ENCODE measurements around the gene BHLHE40. TPM values are rescaled to one million over a fixed set of nuclear protein-coding genes. Genes with fewer than 3 reads are reported as not detected.

BHLHE40 gene
- total RNA-seq, 3 donors from 2014 or later = 13.8 to 177 (median 135) TPM

DNA sequence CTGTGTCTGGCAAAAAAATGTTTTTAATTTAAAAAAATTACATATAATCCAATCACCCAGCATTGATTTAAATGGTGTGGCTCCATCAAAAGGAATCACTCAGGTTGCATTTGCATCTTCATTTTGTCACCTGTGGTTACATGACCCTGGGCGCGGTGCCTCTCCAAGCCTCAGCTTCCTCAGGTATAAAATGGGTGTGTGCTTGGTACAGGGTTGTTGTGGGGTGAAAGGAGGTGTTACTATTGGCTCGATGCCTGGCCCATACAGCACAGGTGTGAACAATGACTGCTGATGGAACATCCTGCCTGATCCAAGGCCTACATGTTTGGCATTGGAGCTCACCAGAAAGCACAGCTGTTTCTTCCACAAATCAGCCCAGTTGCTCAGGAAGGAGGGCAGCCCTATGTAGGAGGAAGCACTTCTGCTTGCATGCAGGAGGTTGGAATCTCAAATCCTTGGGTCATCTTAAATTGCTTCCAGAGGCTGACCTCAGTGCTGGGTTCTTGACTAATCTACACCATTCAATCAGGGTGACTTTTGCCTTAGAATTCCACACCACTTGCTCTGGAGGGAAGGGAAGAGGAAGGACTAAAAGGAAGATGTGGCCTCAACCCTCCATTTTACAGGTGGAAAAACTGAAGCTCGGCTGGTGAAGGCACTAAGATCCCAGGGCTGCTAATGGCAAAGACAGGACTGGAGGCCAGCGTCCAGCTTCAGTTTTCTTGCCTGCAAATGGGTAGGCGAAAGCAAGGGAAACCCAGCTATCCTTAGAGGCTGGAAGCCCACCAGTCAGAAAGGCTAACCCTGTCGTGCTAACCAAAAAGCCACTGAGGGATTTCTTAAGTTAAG, 31.7 kb downstream of the BHLHE40 start:
- DNase-seq (ENCODE audit: low spot score in 2 of 2) = no peak
- H3K4me3 ChIP-seq = no peak overlapping the region
- H3K36me3 ChIP-seq = no peaks in the 10 kb centered on the region
- intact Hi-C loops (cut with DNase I; ENCODE audit: low total_unique reads) = no loop called here
- no peak overlapping the region for H3K27ac ChIP-seq
- no peaks in the 10 kb centered on the region for H3K9me3 ChIP-seq
- H3K27me3 ChIP-seq = no peaks in the 10 kb centered on the region
- TF ChIP-seq, protein P1, sequence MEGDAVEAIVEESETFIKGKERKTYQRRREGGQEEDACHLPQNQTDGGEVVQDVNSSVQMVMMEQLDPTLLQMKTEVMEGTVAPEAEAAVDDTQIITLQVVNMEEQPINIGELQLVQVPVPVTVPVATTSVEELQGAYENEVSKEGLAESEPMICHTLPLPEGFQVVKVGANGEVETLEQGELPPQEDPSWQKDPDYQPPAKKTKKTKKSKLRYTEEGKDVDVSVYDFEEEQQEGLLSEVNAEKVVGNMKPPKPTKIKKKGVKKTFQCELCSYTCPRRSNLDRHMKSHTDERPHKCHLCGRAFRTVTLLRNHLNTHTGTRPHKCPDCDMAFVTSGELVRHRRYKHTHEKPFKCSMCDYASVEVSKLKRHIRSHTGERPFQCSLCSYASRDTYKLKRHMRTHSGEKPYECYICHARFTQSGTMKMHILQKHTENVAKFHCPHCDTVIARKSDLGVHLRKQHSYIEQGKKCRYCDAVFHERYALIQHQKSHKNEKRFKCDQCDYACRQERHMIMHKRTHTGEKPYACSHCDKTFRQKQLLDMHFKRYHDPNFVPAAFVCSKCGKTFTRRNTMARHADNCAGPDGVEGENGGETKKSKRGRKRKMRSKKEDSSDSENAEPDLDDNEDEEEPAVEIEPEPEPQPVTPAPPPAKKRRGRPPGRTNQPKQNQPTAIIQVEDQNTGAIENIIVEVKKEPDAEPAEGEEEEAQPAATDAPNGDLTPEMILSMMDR (IDR thresholded peaks at IDR 0.05) = no peak
- TF ChIP-seq POLR2A (IDR thresholded peaks at IDR 0.05) = no peak
- H3K4me1 ChIP-seq = no peaks in the 10 kb centered on the region

DNA sequence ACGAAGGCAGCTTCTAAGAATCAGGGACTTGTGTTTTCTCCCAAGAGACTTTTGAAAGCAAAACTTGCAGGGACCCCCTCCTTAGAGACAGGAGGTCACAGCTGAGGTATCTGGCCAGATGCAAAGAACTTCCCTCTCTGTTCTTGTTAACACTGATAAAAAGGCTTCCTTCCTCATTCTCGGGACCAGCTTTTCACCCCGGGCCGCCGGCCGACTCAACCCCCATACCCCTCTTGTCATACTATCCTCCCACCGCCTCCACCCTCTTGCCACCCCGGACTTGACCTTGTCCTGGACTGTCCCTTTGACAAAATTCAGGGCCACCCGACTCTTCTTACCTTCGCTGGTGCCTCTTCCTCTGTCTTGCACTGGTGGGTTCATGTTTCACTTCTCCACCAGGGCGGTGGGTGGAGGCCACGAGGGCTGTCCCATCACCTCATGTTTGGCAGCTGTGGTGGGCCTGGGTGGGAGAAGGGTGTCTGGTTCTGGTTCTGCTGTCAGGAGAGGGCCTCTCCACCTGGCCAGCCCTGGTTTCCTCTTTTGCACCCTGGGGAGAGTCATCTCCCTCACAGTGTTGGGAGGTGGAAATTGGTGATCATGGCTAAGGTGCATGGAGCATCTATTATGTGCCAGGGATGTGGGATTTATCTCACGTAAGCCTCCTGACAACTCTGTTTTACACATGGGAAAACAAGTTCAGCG, 32.5 kb downstream of the BHLHE40 start:
- no peak overlapping the region for H3K27ac ChIP-seq
- no peaks in the 10 kb centered on the region for H3K27me3 ChIP-seq
- H3K36me3 ChIP-seq = no peaks in the 10 kb centered on the region
- intact Hi-C loops (cut with DNase I; ENCODE audit: low total_unique reads) = no loop called here
- no peaks in the 10 kb centered on the region for H3K9me3 ChIP-seq
- H3K4me3 ChIP-seq = no peak overlapping the region
- DNase-seq (ENCODE audit: low spot score in 2 of 2) = no peak
- no peaks in the 10 kb centered on the region for H3K4me1 ChIP-seq
- TF ChIP-seq, protein P1 (IDR thresholded peaks at IDR 0.05) = no peak
- TF ChIP-seq POLR2AphosphoS5 (IDR thresholded peaks at IDR 0.05) (no peak), POLR2A (IDR thresholded peaks at IDR 0.05) (no peak)

DNA sequence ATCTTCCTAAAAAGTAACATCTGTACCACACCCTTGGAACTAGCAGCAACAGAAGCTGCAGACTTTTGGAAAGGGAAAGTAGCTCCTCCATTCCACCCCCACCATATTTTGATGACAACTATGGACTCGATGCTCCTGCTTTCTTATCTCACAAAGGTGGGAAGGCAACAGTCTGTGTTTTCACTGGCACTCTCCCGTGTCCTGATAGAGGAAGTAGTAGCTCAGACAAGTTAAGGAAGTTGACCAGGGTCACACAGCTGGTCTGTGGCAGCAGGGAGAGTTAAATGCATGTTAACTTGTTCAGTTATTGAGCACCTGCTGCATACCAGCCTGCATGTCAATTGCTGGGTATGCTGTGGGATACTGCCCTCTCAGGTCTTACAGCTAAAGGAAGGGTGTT, 33.1 kb downstream of the BHLHE40 start:
- TF ChIP-seq, protein P1 (IDR thresholded peaks at IDR 0.05) = no peak
- no peak for TF ChIP-seq POLR2AphosphoS5 (IDR thresholded peaks at IDR 0.05)
- TF ChIP-seq POLR2A (IDR thresholded peaks at IDR 0.05) = no peak
- H3K4me1 ChIP-seq = no peaks in the 10 kb centered on the region
- no peaks in the 10 kb centered on the region for H3K9me3 ChIP-seq
- no peak overlapping the region for H3K27ac ChIP-seq
- no peaks in the 10 kb centered on the region for H3K36me3 ChIP-seq
- no peak overlapping the region for H3K4me3 ChIP-seq
- intact Hi-C loops (cut with DNase I; ENCODE audit: low total_unique reads) = no loop called here
- DNase-seq (ENCODE audit: low spot score in 2 of 2) = no peak
- no peaks in the 10 kb centered on the region for H3K27me3 ChIP-seq

DNA sequence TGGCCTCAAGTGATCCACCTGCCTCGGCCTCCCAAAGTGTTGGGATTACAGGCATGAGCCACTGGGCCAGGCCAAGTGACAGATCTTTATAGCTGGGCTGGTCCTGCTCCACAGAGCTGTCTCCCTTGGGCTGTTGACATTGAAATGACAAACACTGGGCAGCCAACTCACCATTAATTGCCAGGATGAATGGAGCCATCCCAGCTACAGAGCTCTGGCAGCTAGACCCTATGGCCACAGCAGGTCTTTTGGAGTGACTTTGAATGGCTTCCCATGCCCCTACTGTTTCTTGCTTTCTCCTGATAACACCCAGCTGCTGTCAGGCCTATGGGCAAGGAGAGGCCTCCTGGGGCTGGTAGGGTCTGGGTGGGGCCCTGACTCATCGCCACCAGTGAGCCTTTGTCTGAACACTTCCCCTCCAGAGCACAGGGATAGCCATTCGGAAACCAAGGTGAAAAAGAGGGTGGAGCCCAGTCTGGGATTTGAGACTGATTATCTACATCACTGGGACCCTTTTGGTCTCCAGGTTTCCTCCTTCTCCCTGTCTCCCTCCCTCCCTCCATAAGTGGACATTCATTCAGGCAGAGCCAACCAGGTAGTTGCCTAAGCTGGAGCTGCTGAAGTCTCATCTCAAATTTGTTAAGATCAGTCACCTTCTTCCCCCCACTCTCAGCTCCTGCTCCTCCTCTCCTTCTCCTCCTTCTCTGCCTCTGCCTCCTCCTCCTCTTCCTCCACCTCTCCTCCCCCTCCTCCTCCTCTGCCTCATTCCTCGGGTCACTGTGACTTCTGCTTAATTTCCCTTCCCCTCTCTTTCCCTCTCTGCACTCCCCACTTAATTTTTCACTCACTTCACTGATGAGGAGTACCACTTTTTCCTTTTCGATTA, 34.0 kb downstream of the BHLHE40 start:
- H3K4me3 ChIP-seq = no peak overlapping the region
- H3K4me1 ChIP-seq = no peaks in the 10 kb centered on the region
- intact Hi-C loops (cut with DNase I; ENCODE audit: low total_unique reads) = no loop called here
- DNase-seq (ENCODE audit: low spot score in 2 of 2) = peak in 1 of 2 donors; percentile 65
- H3K9me3 ChIP-seq = no peaks in the 10 kb centered on the region
- H3K27me3 ChIP-seq = no peaks in the 10 kb centered on the region
- H3K36me3 ChIP-seq = no peaks in the 10 kb centered on the region
- no peak for TF ChIP-seq POLR2AphosphoS5 (IDR thresholded peaks at IDR 0.05)
- TF ChIP-seq, protein P1 (IDR thresholded peaks at IDR 0.05) = no peak
- TF ChIP-seq POLR2A (IDR thresholded peaks at IDR 0.05) = no peak
- H3K27ac ChIP-seq = no peak overlapping the region
